Retina (tissue), 1 donor: ENCODE results near the gene CNIH3.

ENCODE experiments used
- DNase-seq: peaks from one replicate; pipeline ENCODE4 v3.0.0-alpha.2; 2016

The CNIH3 gene

DNA sequence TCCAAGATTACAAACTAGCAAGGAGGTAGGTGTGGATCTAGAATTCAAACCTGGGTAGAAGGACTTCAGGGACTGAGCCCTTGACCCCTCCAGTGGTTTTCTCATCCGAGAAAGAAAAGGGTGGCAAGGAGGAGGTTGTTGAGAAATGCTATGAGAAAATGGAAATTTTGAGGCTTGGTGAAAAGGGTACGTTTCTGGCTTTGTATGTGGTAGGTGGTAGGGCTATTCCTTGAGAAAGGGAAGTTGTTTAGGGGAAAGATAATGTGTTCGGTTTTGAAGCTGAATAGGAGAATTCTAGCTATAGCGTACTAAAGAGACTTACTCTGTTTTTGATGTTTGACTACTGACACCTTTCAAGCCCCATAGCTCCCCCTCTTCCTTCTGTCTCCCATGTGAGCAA, 133.8 kb downstream of the CNIH3 start:
- no peak for DNase-seq

DNA sequence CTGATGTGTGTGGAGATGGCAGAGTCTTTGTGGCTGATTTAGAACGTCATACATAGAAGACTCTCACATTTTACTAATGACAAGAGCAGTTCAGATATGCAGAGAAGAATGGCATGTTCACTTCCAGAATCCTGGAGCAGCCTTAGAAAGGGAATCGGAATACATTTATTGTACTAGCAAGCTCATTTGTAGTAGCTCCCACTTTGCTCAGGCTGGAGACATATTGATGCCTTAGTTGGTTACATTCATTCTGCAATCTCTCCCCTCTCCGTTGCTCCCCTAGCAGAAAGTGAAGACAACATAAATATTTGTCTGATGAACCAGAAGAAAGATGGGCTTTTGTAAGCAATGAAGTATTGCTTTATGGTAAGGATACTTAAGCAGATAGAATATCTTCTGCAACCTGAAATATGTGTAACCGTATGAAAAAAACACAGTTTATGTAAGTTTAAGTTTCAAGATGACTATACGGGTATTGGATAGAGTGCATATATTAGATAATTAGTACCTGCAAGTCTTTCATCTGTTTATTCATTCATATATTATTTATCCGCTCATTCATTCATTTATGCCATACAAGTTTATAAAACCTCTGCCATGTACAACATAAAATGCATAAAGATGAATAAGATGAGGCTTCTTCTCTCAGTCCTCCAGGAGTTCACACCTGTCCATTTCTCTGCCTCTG, 135.7 kb downstream of the CNIH3 start:
- no peak for DNase-seq

DNA sequence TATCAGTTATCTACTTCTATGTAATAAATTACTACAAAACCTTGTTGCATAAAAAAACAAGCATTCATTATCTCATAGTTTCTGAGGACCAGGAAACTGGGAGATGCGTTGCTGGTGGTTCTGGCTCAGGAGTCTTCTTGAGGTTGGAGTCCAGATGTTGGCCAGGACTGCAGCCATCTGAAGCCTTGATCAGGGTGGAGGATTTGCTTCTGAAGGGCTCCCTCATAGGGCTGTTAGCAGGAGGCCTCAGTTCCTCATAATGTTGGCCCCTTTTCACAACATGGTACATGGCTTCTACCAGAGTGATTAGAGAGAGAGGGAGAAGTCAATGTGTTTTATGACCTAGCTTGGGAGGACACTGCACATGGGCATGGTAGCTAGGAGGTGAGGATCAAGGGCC, 137.4 kb downstream of the CNIH3 start:
- DNase-seq: no peak

DNA sequence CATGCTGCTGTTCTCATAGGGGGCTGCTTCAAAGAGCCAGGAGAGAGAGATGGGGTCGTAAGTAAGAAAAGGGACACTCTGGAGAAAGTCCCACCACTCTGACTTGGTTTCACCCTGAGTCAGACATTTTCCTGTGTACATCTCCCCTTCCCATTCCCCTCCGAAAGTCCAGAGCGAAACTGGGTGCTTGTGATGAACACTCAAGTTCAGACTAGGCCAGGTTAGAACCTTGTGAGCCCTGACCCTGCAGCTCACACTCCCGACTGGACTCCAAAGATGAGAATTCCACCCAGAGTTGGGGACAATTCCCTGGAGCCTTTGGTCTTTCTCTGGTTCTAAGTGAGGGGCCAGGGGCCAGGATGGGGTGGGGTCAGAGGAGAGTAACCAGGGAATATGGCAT, 139.5 kb downstream of the CNIH3 start:
- no peak for DNase-seq

DNA sequence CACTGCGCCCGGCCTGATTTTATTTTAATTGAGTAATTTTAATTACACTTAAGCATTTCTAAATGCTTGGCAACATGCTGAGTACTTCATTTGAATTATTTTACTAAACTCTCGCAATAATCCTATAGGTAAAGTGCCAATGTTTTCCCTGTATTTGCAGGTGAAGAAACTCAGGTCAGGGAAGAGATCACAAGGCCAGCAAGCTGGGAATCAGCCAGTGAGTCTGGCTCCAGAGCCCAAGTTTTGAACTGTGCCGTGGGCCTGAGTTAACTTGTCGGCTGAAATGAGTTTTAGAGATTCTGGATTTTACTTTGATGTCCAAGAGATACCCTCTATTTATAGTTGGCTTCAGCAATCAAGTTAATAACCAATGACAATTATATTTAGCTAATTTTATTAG, 141.4 kb downstream of the CNIH3 start:
- no peak for DNase-seq

DNA sequence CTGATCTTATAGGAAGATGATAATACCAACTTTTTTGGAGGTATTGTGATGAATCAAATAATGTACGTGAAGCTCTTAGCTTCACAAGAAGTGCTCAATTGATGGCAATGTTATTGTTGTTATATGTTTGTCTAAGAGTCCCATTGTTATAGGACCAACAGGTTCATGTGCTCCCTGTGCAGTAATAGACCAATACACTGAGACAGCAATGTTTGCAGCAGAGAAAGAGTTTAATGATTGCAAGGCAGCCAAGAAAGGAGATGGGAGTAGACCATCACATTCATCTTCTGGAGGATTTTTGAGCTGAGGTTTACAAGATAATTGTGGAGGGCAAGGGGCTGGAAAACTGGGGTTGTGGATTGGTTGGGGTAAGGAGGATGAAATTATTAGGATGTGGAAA, 143.0 kb downstream of the CNIH3 start:
- no peak for DNase-seq

DNA sequence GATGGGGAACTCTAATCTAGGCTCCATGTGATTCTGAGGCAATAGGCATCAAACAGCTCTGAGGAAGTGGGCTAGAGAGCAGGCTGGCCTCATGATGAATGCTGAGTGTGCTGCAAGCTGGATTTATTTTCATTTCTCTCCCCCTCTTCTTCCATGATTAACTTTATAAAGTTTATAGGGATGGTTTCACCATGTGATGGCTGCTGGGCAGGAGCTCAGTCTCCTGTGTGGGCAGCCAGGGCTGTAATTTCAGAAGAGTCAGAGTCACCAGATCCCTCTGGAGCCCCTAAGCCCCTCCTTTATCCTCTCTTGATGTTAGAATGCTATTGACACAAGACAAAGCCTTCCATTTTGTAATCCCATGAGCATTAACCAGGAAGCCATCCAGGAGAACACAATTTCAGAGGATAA, 143.6 kb downstream of the CNIH3 start:
- DNase-seq: no peak

DNA sequence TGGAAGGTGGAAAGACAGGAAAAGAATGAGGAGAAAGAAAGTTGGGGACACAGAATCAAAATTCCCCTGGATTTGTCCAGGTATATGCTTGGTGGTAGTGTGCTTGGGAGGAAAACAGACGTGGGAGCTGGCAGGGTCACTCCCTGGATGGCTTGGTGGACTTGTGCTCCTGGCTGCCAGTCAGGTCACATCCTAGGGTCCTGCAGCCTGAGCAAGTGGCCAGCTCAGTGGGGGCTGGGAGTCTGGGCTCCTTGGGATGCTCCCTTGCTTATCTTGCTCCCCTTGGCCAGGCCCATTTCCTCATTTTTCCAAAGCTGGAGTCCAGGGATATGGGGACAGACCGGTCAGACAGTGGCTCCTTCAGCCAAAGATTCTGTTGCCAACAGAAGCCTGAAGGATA, 144.0 kb downstream of the CNIH3 start:
- no peak for DNase-seq

DNA sequence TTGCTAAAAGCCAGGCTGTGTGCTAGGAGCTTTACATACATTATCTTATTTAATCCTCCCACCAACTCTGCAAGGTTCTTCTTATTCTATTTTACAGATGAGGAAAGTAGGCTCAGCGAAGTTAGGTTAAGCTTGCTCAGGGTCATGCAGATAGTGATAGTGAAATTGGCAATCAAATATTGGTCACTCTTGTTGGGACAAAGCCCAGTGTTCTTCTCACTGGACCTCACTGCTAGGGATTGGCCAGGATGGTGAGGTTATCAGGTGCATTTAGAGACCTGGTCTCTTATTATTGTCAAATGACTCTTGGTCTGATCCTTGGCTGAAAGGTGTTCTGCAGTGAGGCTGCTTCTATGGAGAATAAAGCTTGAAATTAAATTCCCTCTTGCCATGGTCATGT, 145.1 kb downstream of the CNIH3 start:
- no peak for DNase-seq

DNA sequence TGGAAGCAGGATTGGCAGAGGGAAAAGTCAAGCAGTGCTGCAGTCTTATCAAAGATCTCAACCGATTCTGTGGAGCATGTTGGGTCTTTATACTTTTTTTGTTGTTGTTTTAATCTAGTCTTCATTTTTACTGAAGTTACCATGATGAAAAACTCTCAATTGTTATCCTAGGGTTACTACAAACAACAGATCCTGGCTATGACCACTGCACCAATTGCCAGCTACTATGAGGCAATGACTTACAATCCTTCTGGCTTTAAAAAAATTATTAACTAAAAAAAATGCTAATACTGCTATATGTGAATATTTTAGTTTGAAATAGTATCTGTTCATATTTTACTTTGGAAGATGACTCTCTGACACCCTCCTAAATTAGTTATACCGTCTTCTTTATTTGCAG, 145.9 kb downstream of the CNIH3 start:
- no peak for DNase-seq

DNA sequence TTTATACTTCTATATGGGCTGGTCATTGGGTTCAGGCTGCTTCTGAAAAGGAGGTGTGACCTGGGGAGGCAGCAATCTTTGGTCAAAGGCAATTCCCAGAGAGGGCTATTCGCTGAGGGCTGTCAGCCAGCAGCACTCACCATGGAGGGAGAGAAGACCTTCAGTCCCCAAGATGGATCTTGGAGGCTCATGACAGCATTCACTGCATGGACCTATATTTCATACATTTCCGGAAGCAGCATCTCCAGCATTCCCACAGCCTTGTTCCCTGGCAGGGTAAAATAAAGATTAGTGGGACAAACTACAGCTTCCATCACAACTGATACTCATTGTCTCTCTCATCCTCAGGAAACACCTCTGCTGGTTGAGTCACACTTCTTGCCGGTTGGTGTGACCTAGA, 146.6 kb downstream of the CNIH3 start:
- DNase-seq: no peak

DNA sequence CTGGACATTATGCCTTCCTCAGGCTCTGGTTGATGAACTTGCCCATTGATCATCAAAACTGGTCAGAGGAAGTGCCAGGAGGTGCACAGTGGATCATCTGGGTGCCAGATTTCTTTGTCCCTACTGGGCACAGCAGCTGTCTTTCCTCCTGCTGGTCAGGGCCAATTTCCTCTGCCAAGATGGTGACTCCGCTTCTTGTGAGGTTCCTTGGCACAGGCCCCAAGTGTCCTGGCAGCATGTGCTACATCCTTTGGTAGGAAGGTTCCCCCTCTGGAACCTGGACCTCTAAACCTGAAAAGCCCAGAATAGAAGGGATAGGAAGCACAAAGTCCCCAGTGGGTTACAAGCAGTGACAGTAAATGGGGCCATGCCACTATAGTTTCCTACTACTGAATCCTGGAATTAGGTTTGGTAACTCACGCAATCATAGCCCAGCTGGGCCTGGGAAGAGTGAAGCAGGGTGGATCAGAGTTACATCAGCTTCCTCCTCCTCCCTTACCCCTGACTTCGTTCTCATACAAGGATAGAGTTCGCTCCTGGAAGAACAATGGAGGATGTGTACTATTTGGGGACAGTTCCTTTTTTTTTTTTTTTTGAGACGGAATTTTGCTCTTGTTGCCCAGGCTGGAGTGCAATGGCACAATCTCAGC, 147.1 kb downstream of the CNIH3 start:
- DNase-seq: no peak

DNA sequence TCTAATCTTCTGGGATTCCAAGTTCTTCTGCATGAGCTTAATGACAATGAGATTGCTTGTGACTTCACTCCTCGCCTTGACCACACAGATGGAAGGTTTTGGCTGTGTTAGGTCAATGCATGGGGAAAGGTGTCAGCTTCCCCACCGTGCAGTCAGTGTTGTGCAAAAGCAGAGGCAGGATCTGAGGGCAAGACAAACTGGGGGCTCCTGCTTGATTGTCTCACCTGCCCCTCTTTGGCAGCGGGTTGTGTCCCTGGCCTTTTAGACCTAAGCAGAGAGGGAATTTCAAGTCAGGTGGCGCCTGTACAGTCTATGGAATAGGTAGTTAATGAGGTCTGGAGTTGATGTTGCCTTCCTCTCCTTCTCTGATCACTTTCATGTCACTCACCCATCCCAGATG, 150.1 kb downstream of the CNIH3 start:
- no peak for DNase-seq

DNA sequence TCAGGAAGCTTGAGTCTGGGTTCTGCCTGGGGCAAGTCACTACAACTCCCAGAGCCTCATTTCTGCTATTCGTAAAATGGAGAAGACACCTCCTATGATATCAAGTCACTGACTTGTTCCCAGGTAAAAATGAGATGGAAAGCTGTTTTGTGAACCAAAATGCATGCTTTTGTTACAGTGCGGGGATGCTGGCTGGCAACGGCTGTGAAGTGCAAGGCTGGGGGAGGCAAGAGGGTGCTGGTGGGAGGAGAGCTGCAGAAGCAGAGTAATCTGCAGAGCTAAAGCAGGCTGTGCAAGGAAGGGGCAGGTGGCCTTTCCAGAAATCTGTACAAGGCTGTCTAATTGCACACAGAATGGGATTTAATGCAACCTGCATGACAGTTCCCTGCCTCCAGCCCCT, 150.9 kb downstream of the CNIH3 start:
- DNase-seq: no peak

DNA sequence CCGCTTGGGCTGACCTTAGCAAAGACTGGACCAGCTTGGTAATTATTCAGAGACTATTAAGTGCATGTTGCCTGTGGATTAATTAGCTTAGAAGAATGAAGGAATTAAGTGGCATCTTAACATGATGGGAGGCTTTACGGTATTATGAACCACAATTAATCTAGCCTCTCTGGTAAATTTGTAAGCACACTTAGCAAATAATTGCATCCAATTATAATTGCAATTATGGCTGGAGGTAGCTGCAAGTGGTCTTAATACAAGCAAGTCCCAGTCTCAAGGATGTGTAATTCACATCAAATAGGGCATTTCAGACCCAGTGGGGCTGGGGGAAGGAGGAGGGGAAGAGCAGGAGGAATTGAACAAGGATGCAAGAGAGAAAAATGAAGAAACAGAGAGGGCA, 151.6 kb downstream of the CNIH3 start:
- DNase-seq: peak; percentile 23

DNA sequence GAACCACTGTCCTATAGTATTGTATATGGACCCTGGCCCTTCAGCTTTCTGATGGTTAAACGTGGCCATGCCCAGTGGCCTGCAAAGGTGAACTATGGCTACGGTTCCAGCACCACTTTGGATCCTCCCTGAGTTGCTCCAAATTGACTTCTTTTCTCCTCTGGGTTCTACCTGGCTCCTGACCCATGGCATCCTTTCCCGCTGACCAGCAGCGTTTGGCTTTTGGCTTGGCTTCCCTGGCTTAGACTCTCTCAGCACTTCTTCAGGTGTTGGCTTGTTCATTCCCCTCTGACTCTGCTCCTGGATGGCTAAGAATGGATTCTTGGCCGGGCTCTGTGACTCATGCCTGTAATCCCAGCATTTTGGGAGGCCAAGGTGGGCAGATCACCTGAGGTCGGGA, 152.9 kb downstream of the CNIH3 start:
- DNase-seq: no peak

DNA sequence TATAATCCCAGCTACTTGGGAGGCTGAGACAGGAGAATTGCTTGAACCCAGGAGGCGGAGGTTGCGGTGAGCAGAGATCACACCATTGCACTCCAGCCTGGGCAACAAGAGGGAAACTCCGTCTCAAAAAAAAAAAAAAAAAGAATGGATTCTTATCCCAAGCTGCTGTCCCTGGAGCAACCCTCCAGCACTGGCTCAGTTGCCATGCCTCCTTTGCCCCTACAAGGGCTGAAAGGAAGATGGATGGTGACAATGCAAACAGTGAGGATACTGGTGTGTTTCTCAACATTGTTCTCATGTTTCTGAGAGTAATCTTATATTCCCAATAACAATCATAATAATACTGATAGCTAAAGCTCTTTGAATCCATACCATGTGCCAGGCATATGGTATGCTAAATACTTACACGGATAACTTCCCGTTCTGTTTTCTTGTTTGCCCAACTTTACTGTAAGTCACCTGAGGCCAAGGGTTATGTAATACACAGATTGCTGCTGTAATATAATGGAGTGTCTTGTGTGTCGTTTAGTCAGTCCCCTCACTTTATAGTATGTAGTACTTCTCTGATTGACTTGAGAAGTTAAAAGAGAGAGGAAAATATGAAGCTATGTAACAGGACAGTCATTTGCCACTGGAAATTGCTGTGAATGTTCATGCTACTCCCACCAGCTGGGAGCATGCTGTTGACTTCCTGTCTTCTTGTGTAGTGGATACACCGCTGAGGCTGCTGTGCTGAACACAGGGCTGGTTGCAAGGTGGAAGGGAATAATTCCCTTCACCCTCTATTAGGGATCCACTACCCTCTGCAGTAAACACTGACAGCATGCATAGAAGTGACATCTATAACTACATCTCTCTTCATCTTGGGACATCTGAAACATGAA, 153.6 kb downstream of the CNIH3 start:
- DNase-seq: no peak

DNA sequence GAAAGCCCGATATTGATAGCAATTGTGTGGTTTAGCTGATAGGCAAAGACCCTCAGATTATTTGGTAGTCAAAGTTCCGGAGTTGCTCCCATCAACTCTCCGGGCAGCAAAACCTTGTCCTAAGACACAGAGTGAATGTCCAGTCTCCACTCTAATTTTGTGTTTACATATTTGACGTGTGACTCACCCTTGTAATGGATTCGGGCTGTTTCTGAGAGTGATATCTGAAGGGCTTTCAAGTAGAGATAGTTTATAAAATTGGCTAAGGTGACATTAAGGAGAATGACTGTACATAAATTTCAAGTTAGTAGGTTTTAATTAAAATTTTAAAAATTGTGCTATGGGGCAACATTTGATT, 154.2 kb downstream of the CNIH3 start:
- DNase-seq: no peak

DNA sequence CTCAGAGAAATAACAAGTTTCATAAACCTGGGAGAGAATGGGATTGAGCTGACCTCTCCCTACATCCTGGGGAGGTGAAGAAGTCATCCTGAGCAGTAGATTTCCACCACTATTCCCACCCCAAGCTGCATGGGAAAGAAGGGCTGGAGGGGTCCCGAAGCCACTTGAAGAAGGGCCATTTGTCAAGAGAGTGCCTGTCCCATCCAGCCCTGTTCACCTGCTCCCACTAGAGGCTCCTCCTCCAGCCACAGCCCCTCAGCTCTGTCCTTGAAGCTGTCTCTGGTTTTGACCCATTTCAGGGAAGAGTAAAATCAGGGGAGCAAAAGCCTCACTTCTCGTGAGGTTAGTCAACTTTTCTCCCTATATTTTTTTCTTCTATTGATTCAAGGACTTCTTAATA, 157.5 kb downstream of the CNIH3 start:
- no peak for DNase-seq

DNA sequence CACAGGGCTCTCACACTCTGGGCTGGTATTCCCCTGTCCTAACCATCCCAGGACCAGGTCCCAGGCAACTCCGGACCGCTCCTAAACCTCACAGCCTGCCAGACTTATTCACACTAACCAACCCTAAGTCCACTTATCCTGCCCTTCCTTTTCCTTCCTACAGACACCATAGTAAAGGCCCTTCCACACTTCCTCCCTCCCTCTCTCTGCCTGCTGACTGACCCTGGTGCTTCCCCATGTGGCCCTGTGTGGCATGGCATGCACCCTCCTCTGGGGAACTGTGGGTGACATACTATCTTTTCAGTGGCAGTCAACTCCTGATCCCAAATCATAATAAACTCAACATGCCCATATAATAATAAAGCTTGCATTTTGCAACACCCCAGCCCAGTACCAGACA, 158.3 kb downstream of the CNIH3 start:
- no peak for DNase-seq

DNA sequence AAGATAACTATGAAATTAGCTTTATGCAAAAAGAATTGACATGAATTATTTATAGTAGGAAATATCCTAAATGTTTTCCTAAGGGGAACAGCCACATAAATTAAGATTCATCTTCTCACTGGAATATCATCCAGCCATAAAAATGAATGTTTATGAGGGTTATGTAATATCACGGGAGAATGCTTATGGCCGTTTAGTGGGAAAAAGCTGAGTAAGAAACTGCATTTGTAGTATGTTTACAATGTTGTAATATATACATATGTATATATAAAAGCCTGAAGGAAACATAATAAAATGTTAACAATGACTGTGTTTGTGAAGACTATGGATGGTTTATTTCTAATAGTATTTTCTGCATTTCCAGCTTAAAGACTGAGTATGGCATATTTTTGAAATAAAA, 161.1 kb downstream of the CNIH3 start:
- no peak for DNase-seq

DNA sequence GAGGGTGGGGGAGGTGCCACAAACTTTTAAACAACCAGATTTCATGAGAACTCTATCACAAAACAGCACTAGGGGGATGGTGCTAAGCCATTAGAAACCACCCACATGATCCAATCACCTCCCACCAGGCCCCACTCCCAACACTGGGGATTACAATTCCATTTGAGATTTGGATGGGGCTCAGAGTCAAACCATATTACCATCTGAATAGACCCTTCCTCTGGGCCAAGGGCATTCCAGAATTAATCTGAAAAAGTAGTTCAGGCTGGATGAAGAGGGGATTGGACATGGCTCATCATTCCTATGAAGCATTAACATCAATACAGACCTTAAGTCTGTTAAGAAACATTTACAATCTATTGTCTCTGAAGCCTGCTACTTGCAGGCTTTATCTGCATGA, 163.4 kb downstream of the CNIH3 start:
- no peak for DNase-seq

DNA sequence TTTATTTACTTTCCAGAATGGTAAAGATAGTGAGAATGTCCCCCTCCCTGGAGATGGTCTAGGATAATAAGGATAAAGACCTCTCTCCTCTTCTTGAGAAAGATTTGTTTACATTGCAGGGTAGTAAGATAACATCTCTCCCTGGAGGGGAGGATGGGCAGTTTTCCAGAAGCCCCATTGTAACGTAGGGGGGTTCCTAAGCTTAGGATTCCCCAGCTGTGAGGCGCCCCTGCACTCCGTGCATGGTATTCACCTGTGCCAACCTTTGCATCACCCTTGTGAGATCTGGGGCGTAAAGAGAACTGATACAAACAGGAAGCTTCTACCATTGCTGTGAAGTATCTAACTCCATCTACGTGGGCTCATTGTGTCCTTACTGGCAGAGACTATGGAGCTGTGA, 164.6 kb downstream of the CNIH3 start:
- DNase-seq: no peak

DNA sequence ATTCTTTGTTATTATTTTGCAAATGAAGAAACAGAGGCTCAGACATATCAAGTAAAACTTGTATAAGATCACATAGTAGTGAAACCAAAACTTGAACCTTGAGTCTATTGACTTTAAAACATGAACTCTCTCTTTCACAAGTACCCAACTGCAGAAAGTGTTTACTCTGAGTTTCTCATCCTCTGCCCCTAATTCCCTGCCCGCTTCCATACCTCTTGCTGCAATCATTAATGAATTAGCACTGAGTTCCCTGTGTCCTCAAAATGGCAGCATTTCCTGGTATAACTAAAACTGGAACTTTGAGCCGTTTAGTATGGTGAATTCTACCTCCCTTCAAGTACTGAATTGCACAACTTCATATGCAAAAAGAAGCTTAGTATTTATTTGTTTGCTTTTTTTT, 165.7 kb downstream of the CNIH3 start:
- no peak for DNase-seq
